ENCODE results near the gene GALNT13.

GALNT13 gene

GRCh38 chr2:154097833-154098398 is 226.2 kb downstream of the GALNT13 start:
- no peaks in the 10 kb centered on the region for H3K27me3 ChIP-seq
- no peak for DNase-seq
- no peak for TF ChIP-seq CTCF (IDR thresholded peaks at IDR 0.05; ENCODE audit: low read depth, low read length)
- no peaks in the 10 kb centered on the region for H3K9me3 ChIP-seq
- no peaks in the 10 kb centered on the region for H3K4me1 ChIP-seq
- no peak overlapping the region for H3K4me3 ChIP-seq (ENCODE audit: low read depth, low read length)
- no peaks in the 10 kb centered on the region for H3K36me3 ChIP-seq

GRCh38 chr2:154120706-154121105 is 249.0 kb downstream of the GALNT13 start:
- TF ChIP-seq CTCF (IDR thresholded peaks at IDR 0.05; ENCODE audit: low read depth, low read length) = no peak
- H3K36me3 ChIP-seq = no peaks in the 10 kb centered on the region
- H3K27me3 ChIP-seq = no peaks in the 10 kb centered on the region
- no peak for DNase-seq
- H3K4me1 ChIP-seq = no peaks in the 10 kb centered on the region
- no peak overlapping the region for H3K4me3 ChIP-seq (ENCODE audit: low read depth, low read length)
- no peaks in the 10 kb centered on the region for H3K9me3 ChIP-seq

GRCh38 chr2:154125891-154126290 is 254.2 kb downstream of the GALNT13 start:
- H3K36me3 ChIP-seq = no peaks in the 10 kb centered on the region
- no peak overlapping the region for H3K4me3 ChIP-seq (ENCODE audit: low read depth, low read length)
- no peaks in the 10 kb centered on the region for H3K27me3 ChIP-seq
- H3K9me3 ChIP-seq = no peaks in the 10 kb centered on the region
- DNase-seq = no peak
- TF ChIP-seq CTCF (IDR thresholded peaks at IDR 0.05; ENCODE audit: low read depth, low read length) = no peak
- no peaks in the 10 kb centered on the region for H3K4me1 ChIP-seq

GRCh38 chr2:154130821-154131220 is 259.1 kb downstream of the GALNT13 start:
- Histone ChIP-seq H3K9me3 (no peaks in the 10 kb centered on the region), H3K4me1 (no peaks in the 10 kb centered on the region), H3K4me3 (ENCODE audit: low read depth, low read length) (no peak overlapping the region), H3K27me3 (no peaks in the 10 kb centered on the region), H3K36me3 (no peaks in the 10 kb centered on the region)
- no peak for DNase-seq
- no peak for TF ChIP-seq CTCF (IDR thresholded peaks at IDR 0.05; ENCODE audit: low read depth, low read length)

GRCh38 chr2:154132827-154133226 is 261.1 kb downstream of the GALNT13 start:
- Histone ChIP-seq H3K9me3 (no peaks in the 10 kb centered on the region), H3K36me3 (no peaks in the 10 kb centered on the region), H3K27me3 (no peaks in the 10 kb centered on the region), H3K4me1 (no peaks in the 10 kb centered on the region), H3K4me3 (ENCODE audit: low read depth, low read length) (no peak overlapping the region)
- no peak for TF ChIP-seq CTCF (IDR thresholded peaks at IDR 0.05; ENCODE audit: low read depth, low read length)
- DNase-seq = no peak

GRCh38 chr2:154133823-154134222 is 262.1 kb downstream of the GALNT13 start:
- no peak for TF ChIP-seq CTCF (IDR thresholded peaks at IDR 0.05; ENCODE audit: low read depth, low read length)
- Histone ChIP-seq H3K4me3 (ENCODE audit: low read depth, low read length) (no peak overlapping the region), H3K36me3 (no peaks in the 10 kb centered on the region), H3K9me3 (no peaks in the 10 kb centered on the region), H3K27me3 (no peaks in the 10 kb centered on the region), H3K4me1 (no peaks in the 10 kb centered on the region)
- no peak for DNase-seq

All from BE2C (cell line).